RPMI7951 (cell line): ENCODE data around the gene DCLRE1A. TPM values are rescaled to one million over a fixed set of nuclear protein-coding genes. Genes with fewer than 3 reads are reported as not detected.
A peak's percentile ranks its signal among the peaks of the same experiment; 100 is the strongest.
"Not testable (repeated sequence)": the region's sequence is repeated elsewhere in the genome, so short reads cannot be mapped to it uniquely, and the experiment has no call there.

Experiments used
- DNase-seq: peaks from one replicate; pipeline ENCODE4 v3.0.0-alpha.2; 2012; ENCODE audit warnings: low read depth
- total RNA-seq: library from RNA; depleted of rRNA; stranded (reverse); fragments of >200 nt; shearing (Covaris generic); gene quantifications from 2 replicates; pipeline ENCODE4 v1.2.3, GENCODE V29; 2014

Gene DCLRE1A
- total RNA-seq, 1 experiment from 2014 or later: 10.1 TPM

GRCh38 chr10:113858541-113858940 lies 4.7 kb upstream of the DCLRE1A start:
- peak; percentile 5 for DNase-seq

GRCh38 chr10:113857210-113857609 lies 3.3 kb upstream of the DCLRE1A start:
- DNase-seq: no peak

- no peak for DNase-seq
Measured at GRCh38 chr10:113856563-113856962, 2.7 kb upstream of the DCLRE1A start.

GRCh38 chr10:113854761-113855588 lies 1.1 kb upstream of the DCLRE1A start:
- peak; percentile 50 for DNase-seq

DNA sequence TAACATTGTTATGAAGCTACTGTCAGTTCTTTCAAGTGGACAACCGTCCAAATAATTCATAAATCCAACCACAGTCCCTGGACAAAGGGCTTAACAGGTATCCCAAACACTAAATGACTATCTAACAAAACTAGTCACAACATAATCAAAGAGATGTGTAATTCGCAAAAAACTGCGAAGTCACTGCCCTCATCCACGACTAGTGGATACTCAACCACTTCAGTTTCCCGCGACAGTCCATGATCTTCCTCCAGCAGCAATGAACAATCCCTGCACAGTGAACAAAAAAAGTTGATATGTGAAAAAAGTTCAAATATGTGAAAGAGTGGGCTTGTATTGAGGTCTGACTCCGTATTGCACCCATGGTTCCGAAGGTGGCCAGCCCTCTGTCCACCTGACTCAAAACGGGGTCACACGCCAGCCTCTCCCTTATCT lies 287 bp downstream of the DCLRE1A start:
- DNase-seq: no peak

- no peak for DNase-seq
Measured at GRCh38 chr10:113849946-113850345, 3.9 kb downstream of the DCLRE1A start.

DNA sequence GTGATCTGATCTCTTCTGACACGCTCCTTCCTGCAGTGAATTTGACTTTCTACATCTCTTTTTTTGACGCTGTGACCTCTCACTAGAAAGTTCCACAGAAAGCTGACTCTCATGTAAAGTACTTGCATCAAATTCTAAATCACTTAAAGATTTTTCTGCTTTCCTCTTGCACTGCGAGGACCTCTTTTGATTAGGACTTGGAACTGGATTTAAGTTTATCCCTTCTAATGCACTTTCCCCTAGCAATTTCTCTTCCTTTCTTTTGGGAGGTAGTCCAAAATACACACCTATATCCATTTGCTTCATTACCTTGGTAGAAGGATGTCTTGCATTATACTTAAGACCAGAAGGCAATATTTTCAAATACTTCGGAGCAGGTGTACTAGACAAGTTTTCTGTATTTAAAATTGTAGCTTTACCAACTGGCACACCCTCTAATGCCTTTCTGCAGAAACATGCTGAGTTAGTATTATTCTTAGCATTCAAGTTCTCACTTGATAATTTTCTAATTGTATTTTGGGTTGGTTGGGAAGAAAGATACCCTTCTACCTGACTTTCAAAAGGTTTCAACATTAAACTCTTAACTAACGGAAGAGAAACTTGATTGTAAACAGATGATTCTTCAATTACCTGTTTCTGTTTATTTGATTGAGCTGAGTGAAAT lies 4.6 kb downstream of the DCLRE1A start:
- no peak for DNase-seq

DNA sequence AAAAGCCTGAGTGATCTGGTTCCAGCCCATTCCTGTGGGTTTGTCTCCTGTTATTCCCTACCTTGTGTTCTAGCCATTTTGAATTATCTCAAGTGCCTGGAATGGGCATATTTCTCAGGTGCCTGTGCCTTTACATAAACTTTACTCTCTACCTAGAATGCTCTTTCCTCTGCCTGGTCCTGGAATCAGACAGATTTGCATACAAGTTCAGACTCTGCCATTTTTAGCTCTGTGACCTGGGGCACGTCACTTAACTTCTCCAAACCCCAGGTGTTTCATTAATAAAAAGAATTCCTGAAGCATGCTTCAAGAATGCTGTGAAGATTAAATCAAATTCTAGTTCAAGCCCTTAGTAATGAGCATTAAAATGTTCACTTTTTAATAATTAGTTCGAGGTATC lies 7.8 kb downstream of the DCLRE1A start:
- no peak for DNase-seq

GRCh38 chr10:113843972-113844485 lies 9.9 kb downstream of the DCLRE1A start:
- no peak for DNase-seq

DNA sequence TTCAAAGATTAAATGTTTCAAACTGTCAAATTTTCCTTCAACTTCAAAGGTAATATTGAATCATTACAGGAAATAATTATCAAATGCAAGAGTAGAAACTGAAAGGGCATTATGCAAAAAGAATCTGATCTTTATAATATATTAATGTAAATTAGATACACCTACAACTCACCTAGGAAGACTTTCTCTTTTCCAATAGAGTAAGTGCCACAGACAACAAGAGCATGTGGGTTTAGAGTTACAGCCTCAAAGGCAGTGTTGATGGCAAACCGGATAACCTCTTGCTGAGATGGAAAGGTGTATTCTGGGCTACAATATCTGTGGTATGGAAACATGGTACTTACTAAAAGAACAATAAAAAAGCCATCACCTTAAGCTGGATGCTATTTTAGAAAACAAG lies 11.7 kb downstream of the DCLRE1A start:
- DNase-seq: no peak

DNA sequence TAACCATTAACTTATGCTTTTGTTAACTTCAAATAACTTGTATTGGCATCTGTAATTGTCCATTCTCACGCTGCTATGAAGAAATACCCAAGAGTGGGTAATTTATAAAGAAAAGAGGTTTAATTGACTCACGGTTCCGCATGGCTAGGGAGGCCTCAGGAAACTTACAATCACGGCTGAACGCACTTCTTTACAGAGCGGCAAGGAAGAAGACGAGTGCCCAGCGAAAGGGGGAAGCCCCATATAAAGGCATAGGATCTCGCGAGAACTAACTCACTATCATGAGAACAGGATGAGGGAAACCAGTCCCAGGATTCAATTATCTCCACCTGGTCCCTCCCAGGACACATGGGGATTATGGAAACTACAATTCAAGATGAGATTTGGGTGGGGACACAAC lies 25.3 kb downstream of the DCLRE1A start:
- DNase-seq: not testable (repeated sequence)

- no peak for DNase-seq
Measured at GRCh38 chr10:113825791-113826190, 28.1 kb downstream of the DCLRE1A start.

DNA sequence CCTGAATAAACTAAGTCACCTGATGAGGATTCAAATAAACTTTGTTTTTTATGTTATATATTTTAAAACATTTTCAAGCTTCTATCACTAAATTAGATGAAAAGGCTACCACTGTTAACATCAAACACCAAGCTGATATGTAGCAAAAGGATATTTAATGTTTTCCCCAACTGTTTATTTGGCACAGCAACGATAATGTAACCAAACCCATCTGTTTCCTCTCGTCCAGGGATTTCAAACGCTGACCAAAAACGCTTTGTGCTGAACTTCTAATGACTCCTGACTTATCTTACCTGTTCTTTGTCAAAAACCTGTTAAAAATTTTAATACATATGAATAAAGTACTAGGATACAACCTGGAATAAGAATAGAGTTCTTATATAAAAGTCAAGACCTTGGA lies 30.5 kb downstream of the DCLRE1A start:
- DNase-seq: no peak

GRCh38 chr10:113822174-113822573 lies 31.7 kb downstream of the DCLRE1A start:
- no peak for DNase-seq

GRCh38 chr10:113821306-113821705 lies 32.6 kb downstream of the DCLRE1A start:
- not testable (repeated sequence) for DNase-seq

DNA sequence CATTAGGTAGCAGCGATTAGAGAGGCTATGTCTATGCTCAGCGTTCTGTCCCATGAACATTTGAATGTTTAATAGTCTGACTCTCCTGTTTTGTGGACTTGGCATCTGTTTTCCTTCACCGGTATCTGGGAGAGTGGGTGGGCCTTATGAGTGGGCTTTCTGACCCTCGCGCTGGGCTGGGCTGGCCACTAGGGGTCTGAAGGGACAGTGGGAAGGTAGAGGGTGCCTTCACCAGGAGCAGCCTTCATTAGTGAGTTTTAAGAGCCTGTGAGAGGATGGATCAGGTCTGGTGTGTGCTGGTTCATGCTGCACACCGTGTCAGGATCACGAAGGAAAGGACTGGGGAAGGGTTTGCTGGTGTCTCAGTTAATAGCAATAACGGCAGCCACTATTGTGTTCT lies 33.4 kb downstream of the DCLRE1A start:
- no peak for DNase-seq

DNA sequence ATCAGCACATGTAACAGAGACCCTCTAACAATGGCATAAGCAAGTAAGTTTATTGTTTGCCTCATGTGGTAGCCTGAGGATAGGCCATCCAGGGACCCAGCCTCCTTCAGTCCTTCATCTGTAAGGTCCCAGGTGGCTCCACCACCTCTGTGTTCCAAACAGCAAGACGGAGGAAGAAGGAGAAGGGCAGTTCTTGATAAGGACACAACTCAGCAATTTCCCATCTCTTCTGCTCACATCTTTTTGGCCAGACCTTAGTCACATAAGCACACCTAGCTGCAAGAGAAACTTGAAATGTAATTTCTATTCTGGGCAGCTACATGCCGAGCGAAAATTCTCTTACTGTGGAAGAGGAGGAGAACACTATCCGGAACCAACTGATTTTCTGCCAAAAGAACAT lies 33.9 kb downstream of the DCLRE1A start:
- DNase-seq: no peak

GRCh38 chr10:113814700-113815099 lies 39.2 kb downstream of the DCLRE1A start:
- not testable (repeated sequence) for DNase-seq

- no peak for DNase-seq
Measured at GRCh38 chr10:113808168-113808567, 45.7 kb downstream of the DCLRE1A start.

DNA sequence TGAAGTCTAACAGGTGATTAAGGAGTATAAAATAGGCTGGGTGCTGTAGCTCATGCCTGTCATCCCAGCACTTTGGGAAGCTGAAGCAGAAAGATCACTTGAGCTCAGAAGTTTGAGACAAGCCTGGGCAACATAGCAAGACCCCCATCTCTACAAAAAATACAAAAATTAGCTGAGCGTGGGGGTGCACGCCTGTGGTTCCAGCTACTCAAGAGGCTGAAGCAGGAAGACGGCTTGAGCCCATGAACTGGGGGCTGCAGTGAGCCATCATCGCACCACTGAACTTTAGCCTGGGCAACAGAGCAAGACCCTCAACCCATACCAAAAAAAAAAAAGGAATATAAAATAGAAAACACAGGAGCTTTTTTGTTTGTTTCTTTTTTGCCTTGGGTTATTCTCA lies 47.4 kb downstream of the DCLRE1A start:
- no peak for DNase-seq

GRCh38 chr10:113802997-113803396 lies 50.9 kb downstream of the DCLRE1A start:
- DNase-seq: no peak

GRCh38 chr10:113801569-113801968 lies 52.3 kb downstream of the DCLRE1A start:
- DNase-seq: no peak

- no peak for DNase-seq
Measured at GRCh38 chr10:113791691-113792090, 62.2 kb downstream of the DCLRE1A start.
